Tibial nerve (tissue), 4 donors: ENCODE results near the gene TBX5. TPM values are rescaled to one million over a fixed set of nuclear protein-coding genes. Genes with fewer than 3 reads are reported as not detected.

Experiments
- DNase-seq, 2 donors: peaks; one replicate each; pipeline ENCODE4 v3.0.0-alpha.2; 2019; ENCODE audit warnings: low spot score in 2 of 2
- H3K27ac ChIP-seq, 4 donors: fragments of 200-600 bp; sonication (generic) in 3 of 4; one replicate each; pipeline ENCODE4 v1.5.1; 2017 to 2019; ENCODE audit warnings: mild to moderate bottlenecking in 1 of 4
- H3K27me3 ChIP-seq, 2 donors: fragments of 200-600 bp; sonication (generic) in 1 of 2; one replicate each; pipeline versions ENCODE4 v1.5.1 to v1.6.0; 2017 to 2019
- H3K36me3 ChIP-seq, 3 donors: fragments of 200-600 bp; sonication (generic); one replicate each; pipeline ENCODE4 v1.5.1; 2018 to 2019
- H3K4me1 ChIP-seq, 4 donors: fragments of 200-600 bp; sonication (generic) in 3 of 4; one replicate each; pipeline ENCODE4 v1.5.1; 2017 to 2019
- H3K4me3 ChIP-seq, 4 donors: fragments of 200-600 bp; sonication (generic) in 3 of 4; one replicate each; pipeline ENCODE4 v1.5.1; 2017 to 2019; ENCODE audit warnings: mild to moderate bottlenecking in 1 of 4, moderate library complexity in 1 of 4
- H3K9me3 ChIP-seq, 4 donors: fragments of 200-600 bp; sonication (generic) in 3 of 4; one replicate each; pipeline ENCODE4 v1.5.1; 2017 to 2019
- CTCF ChIP-seq, 5 experiments: fragments of 200-600 bp in 3 of 5; fragments of 450-650 bp in 2 of 5; sonication (generic) in 3 of 5; IDR thresholded peaks; one replicate each; pipeline ENCODE4 v1.5.1; 2016 to 2019; ENCODE audit warnings: antibody characterized with exemption in 5 of 5, mild to moderate bottlenecking in 3 of 5, moderate library complexity in 2 of 5
- EP300 ChIP-seq, 2 donors: sonication (generic); formaldehyde crosslinking; IDR thresholded peaks; one replicate each; pipeline ENCODE4 v1.6.1; 2017; ENCODE audit warnings: antibody characterized with exemption in 2 of 2, mild to moderate bottlenecking in 1 of 2
- POLR2A ChIP-seq, 2 donors: fragments of 450-650 bp; IDR thresholded peaks; one replicate each; pipeline ENCODE4 v1.6.1; 2017; ENCODE audit warnings: antibody characterized with exemption in 2 of 2, mild to moderate bottlenecking in 2 of 2, moderate library complexity in 2 of 2
- WGBS, 2 donors: methylation state at CpG; one replicate each; pipeline ENCODE4 v1.1.5; 2018; 5-methylcytosine and 5-hydroxymethylcytosine counted together
- total RNA-seq, 4 donors: library from RNA; depleted of rRNA; stranded (reverse); fragments of >200 nt; gene quantifications; one replicate each; pipeline ENCODE4 v1.1.0, GENCODE V29; 2016

TBX5 gene
- total RNA-seq, 4 donors from 2014 or later: not detected

GRCh38 chr12:114328292-114328691, 77.7 kb downstream of the TBX5 start:
- H3K4me1 ChIP-seq: no peaks in the 10 kb centered on the region
- TF ChIP-seq EP300 (IDR thresholded peaks at IDR 0.05): no peak
- no peak for TF ChIP-seq POLR2A (IDR thresholded peaks at IDR 0.05)
- no peak for TF ChIP-seq CTCF (IDR thresholded peaks at IDR 0.05)
- 77 to 81% methylated on average over 2 of the region's 2 CpGs for WGBS, 2 donors

GRCh38 chr12:114327765-114328164, 78.2 kb downstream of the TBX5 start:
- TF ChIP-seq POLR2A (IDR thresholded peaks at IDR 0.05) (no peak), CTCF (IDR thresholded peaks at IDR 0.05) (no peak), EP300 (IDR thresholded peaks at IDR 0.05) (no peak)
- H3K4me1 ChIP-seq: no peaks in the 10 kb centered on the region
- H3K27me3 ChIP-seq: no peaks in the 10 kb centered on the region

More at GRCh38 chr12:114328292-114328691, 77.7 kb downstream of the TBX5 start:
- no peak overlapping the region for H3K4me3 ChIP-seq
- H3K27me3 ChIP-seq: no peaks in the 10 kb centered on the region
- no peaks in the 10 kb centered on the region for H3K36me3 ChIP-seq
- DNase-seq: no peak
- no peak overlapping the region for H3K27ac ChIP-seq
- peaks cover 0 to 37% (median 0%) of the 10 kb centered on the region in 4 donors for H3K9me3 ChIP-seq

GRCh38 chr12:114321524-114321923, 84.4 kb downstream of the TBX5 start:
- peaks cover 0 to under 1% (median 0%) of the 10 kb centered on the region in 4 donors for H3K9me3 ChIP-seq
- TF ChIP-seq EP300 (IDR thresholded peaks at IDR 0.05) (no peak), CTCF (IDR thresholded peaks at IDR 0.05) (no peak), POLR2A (IDR thresholded peaks at IDR 0.05) (no peak)
- H3K4me1 ChIP-seq: no peaks in the 10 kb centered on the region
- DNase-seq: no peak
- no peaks in the 10 kb centered on the region for H3K27me3 ChIP-seq
- H3K27ac ChIP-seq: no peak overlapping the region
- H3K4me3 ChIP-seq: no peak overlapping the region
- WGBS, 2 donors: 62 to 81% methylated on average over 1 of the region's 1 CpG
- no peaks in the 10 kb centered on the region for H3K36me3 ChIP-seq

More at GRCh38 chr12:114327765-114328164, 78.2 kb downstream of the TBX5 start:
- no peak for DNase-seq
- H3K36me3 ChIP-seq: no peaks in the 10 kb centered on the region
- no peak overlapping the region for H3K4me3 ChIP-seq
- H3K27ac ChIP-seq: no peak overlapping the region
- H3K9me3 ChIP-seq: peaks cover 0 to 37% (median 0%) of the 10 kb centered on the region in 4 donors

GRCh38 chr12:114320968-114321367, 85.0 kb downstream of the TBX5 start:
- Histone ChIP-seq H3K27me3 (no peaks in the 10 kb centered on the region), H3K36me3 (no peaks in the 10 kb centered on the region), H3K4me3 (no peak overlapping the region), H3K27ac (no peak overlapping the region), H3K4me1 (no peaks in the 10 kb centered on the region), H3K9me3 (no peaks in the 10 kb centered on the region)
- no peak for DNase-seq
- WGBS, 2 donors: 70 to 76% methylated on average over 8 of the region's 8 CpGs
- TF ChIP-seq POLR2A (IDR thresholded peaks at IDR 0.05) (no peak), EP300 (IDR thresholded peaks at IDR 0.05) (no peak), CTCF (IDR thresholded peaks at IDR 0.05) (no peak)

GRCh38 chr12:114320101-114320500, 85.8 kb downstream of the TBX5 start:
- WGBS, 2 donors: 29 to 41% methylated on average over 9 of the region's 9 CpGs
- TF ChIP-seq POLR2A (IDR thresholded peaks at IDR 0.05) (no peak), EP300 (IDR thresholded peaks at IDR 0.05) (no peak), CTCF (IDR thresholded peaks at IDR 0.05) (no peak)
- Histone ChIP-seq H3K4me3 (no peak overlapping the region), H3K27me3 (no peaks in the 10 kb centered on the region), H3K27ac (no peak overlapping the region), H3K9me3 (no peaks in the 10 kb centered on the region), H3K36me3 (no peaks in the 10 kb centered on the region), H3K4me1 (no peaks in the 10 kb centered on the region)
- DNase-seq: no peak
